ENCODE results near the gene TRIM27. TPM values are rescaled to one million over a fixed set of nuclear protein-coding genes. Genes with fewer than 3 reads are reported as not detected.
"Not testable (repeated sequence)": the region's sequence is repeated elsewhere in the genome, so short reads cannot be mapped to it uniquely, and the experiment has no call there.

The TRIM27 gene
- total RNA-seq, 2 experiments from 2014 or later = 11.5 to 13.2 TPM

- H3K9me3 ChIP-seq (ENCODE audit: control insufficient read depth in 1 of 2, insufficient read depth in 1 of 2, low read length in 2 of 2) = no peaks in the 10 kb centered on the region
- intact Hi-C loops (cut with DNase I, micrococcal nuclease) = loop anchor here (1.0 to 5.0 kb wide), 7 partner anchors 16 to 1038 kb away; no protein-coding TSS in a partner anchor
- H3K36me3 ChIP-seq (ENCODE audit: insufficient read depth, low read length) = no peaks in the 10 kb centered on the region
- no peaks in the 10 kb centered on the region for H3K27me3 ChIP-seq (ENCODE audit: control insufficient read depth in 1 of 2, insufficient read depth in 2 of 2, low read length in 2 of 2)
- ChIA-PET CTCF (interaction anchor here (1.5 to 2.3 kb wide), 5 partner anchors 39 to 103 kb away, joined by 3 to 7 read pairs (median 7); no protein-coding TSS in a partner anchor), POLR2A (interaction anchor here (0.9 to 4.0 kb wide), 13 partner anchors 13 to 1461 kb away, joined by 3 to 48 read pairs (median 11); partner anchors contain the start of gene TRIM27)
- Mint-ChIP-seq H3K36me3 (ENCODE audit: low read depth) (peaks cover 28% of the 10 kb centered on the region), H3K27me3 (peaks cover 21% of the 10 kb centered on the region), H3K27ac (peak overlapping the region; percentile 92), H3K9me3 (peaks cover 6% of the 10 kb centered on the region), H3K4me3 (peak overlapping the region; percentile 92), H3K4me1 (ENCODE audit: low read depth) (peaks cover 60% of the 10 kb centered on the region)
- peaks cover 42% of the 10 kb centered on the region for H3K4me1 ChIP-seq (ENCODE audit: insufficient read depth, low read length)
- H3K27ac ChIP-seq (ENCODE audit: low read depth in 1 of 2, low read length in 2 of 2) = peak overlapping the region in 1 of 2 donors; percentile 55
- peak overlapping the region; percentile 66 for H3K4me3 ChIP-seq (ENCODE audit: low read length)
- ATAC-seq (ENCODE audit: poor library complexity) (peak; percentile 11), DNase-seq (peak in 9 of 14 experiments; percentile 9 to 48 (median 24))
- TF ChIP-seq CTCF (IDR thresholded peaks at IDR 0.05) = no peak
Measured at GRCh38 chr6:28940294-28940857, 16.6 kb upstream of the TRIM27 start.

- H3K36me3 ChIP-seq (ENCODE audit: insufficient read depth, low read length) = no peaks in the 10 kb centered on the region
- DNase-seq = no peak
- Mint-ChIP-seq H3K27ac (no peak overlapping the region), H3K4me3 (no peak overlapping the region), H3K27me3 (peaks cover 10% of the 10 kb centered on the region), H3K4me1 (ENCODE audit: low read depth) (peaks cover 24% of the 10 kb centered on the region), H3K36me3 (ENCODE audit: low read depth) (no peaks in the 10 kb centered on the region), H3K9me3 (no peaks in the 10 kb centered on the region)
- peaks cover 8% of the 10 kb centered on the region for H3K4me1 ChIP-seq (ENCODE audit: insufficient read depth, low read length)
- no peaks in the 10 kb centered on the region for H3K9me3 ChIP-seq (ENCODE audit: control insufficient read depth in 1 of 2, insufficient read depth in 1 of 2, low read length in 2 of 2)
- ChIA-PET CTCF (no interaction called here), POLR2A (interaction anchor here (4.7 kb wide), 1 partner anchor 10 kb away, joined by 29 read pairs; the partner anchor contains the start of gene TRIM27)
- TF ChIP-seq CTCF (IDR thresholded peaks at IDR 0.05) = no peak
- no peak overlapping the region for H3K27ac ChIP-seq (ENCODE audit: low read depth in 1 of 2, low read length in 2 of 2)
- intact Hi-C loops (cut with DNase I, micrococcal nuclease) = no loop called here
- no peak overlapping the region for H3K4me3 ChIP-seq (ENCODE audit: low read length)
- ATAC-seq (ENCODE audit: poor library complexity) = no peak
- no peaks in the 10 kb centered on the region for H3K27me3 ChIP-seq (ENCODE audit: control insufficient read depth in 1 of 2, insufficient read depth in 2 of 2, low read length in 2 of 2)
Measured at GRCh38 chr6:28933069-28933468, 9.3 kb upstream of the TRIM27 start.

GRCh38 chr6:28929887-28930620 is 6.3 kb upstream of the TRIM27 start:
- no peaks in the 10 kb centered on the region for H3K9me3 Mint-ChIP-seq
- no peak for TF ChIP-seq CTCF (IDR thresholded peaks at IDR 0.05)

GRCh38 chr6:28929339-28929738 is 5.6 kb upstream of the TRIM27 start:
- intact Hi-C loops (cut with DNase I, micrococcal nuclease); ATAC-seq (ENCODE audit: poor library complexity); H3K27me3 ChIP-seq (ENCODE audit: control insufficient read depth in 1 of 2, insufficient read depth in 2 of 2, low read length in 2 of 2); H3K9me3 Mint-ChIP-seq; H3K4me3 Mint-ChIP-seq; H3K27me3 Mint-ChIP-seq; H3K4me3 ChIP-seq (ENCODE audit: low read length); H3K4me1 ChIP-seq (ENCODE audit: insufficient read depth, low read length); POLR2A ChIA-PET; H3K9me3 ChIP-seq (ENCODE audit: control insufficient read depth in 1 of 2, insufficient read depth in 1 of 2, low read length in 2 of 2); H3K27ac ChIP-seq (ENCODE audit: low read depth in 1 of 2, low read length in 2 of 2); H3K36me3 ChIP-seq (ENCODE audit: insufficient read depth, low read length); DNase-seq; H3K27ac Mint-ChIP-seq; H3K36me3 Mint-ChIP-seq (ENCODE audit: low read depth): not testable (repeated sequence)
- H3K4me1 Mint-ChIP-seq (ENCODE audit: low read depth) = peaks cover 12% of the 10 kb centered on the region
- CTCF ChIA-PET = interaction anchor here (0.7 kb wide), 1 partner anchor 47 kb away, joined by 4 read pairs; no protein-coding TSS in a partner anchor

More at GRCh38 chr6:28929887-28930620, 6.3 kb upstream of the TRIM27 start:
- Mint-ChIP-seq H3K4me3 (no peak overlapping the region), H3K27me3 (peaks cover 10% of the 10 kb centered on the region), H3K27ac (no peak overlapping the region), H3K4me1 (ENCODE audit: low read depth) (peaks cover 11% of the 10 kb centered on the region), H3K36me3 (ENCODE audit: low read depth) (no peaks in the 10 kb centered on the region)
- POLR2A ChIA-PET = no interaction called here
- Histone ChIP-seq H3K27ac (ENCODE audit: low read depth in 1 of 2, low read length in 2 of 2) (no peak overlapping the region), H3K4me3 (ENCODE audit: low read length) (no peak overlapping the region), H3K27me3 (ENCODE audit: control insufficient read depth in 1 of 2, insufficient read depth in 2 of 2, low read length in 2 of 2) (no peaks in the 10 kb centered on the region), H3K4me1 (ENCODE audit: insufficient read depth, low read length) (peaks cover 5% of the 10 kb centered on the region), H3K36me3 (ENCODE audit: insufficient read depth, low read length) (no peaks in the 10 kb centered on the region), H3K9me3 (ENCODE audit: control insufficient read depth in 1 of 2, insufficient read depth in 1 of 2, low read length in 2 of 2) (no peaks in the 10 kb centered on the region)
- CTCF ChIA-PET = no interaction called here
- ATAC-seq (ENCODE audit: poor library complexity) = no peak
- intact Hi-C loops (cut with DNase I, micrococcal nuclease) = no loop called here
- DNase-seq = no peak

All from CD4-positive, alpha-beta T cell (primary cell).